PC-9 (cell line): ENCODE data around the gene NBPF4. TPM values are rescaled to one million over a fixed set of nuclear protein-coding genes. Genes with fewer than 3 reads are reported as not detected.

ENCODE experiments used
- BruUV-seq: library from RNA; stranded (reverse); fragments of 400-500 nt; replicated peaks from 2 replicates; lab custom pipeline; 2021; lab: Mats Ljungman, UMichigan
- CTCF ChIA-PET: fragments of 300-600 bp; sonication (Branson Sonifier 250); formaldehyde crosslinking; loops from one replicate; lab custom pipeline; 2022; ENCODE audit warnings: antibody characterized with exemption; lab: Charles Lee
- POLR2A ChIA-PET: fragments of 300-600 bp; sonication (Branson Sonifier 250); formaldehyde crosslinking; loops from one replicate; lab custom pipeline; 2022; ENCODE audit warnings: antibody characterized with exemption; ENCODE audit not compliant: unreplicated experiment; lab: Charles Lee
- DNase-seq, 2 experiments: peaks; one replicate each; pipeline versions ENCODE4 v3.0.0 to v3.0.0-alpha.2; 2015 to 2022; ENCODE audit warnings: mixed read lengths in 1 of 2
- H2AFZ ChIP-seq: fragments of 200-600 bp; sonication (generic); 2 replicates; pipeline ENCODE4 v1.8.1; 2017; ENCODE audit warnings: antibody characterized with exemption
- H3F3A ChIP-seq: fragments of 200-600 bp; sonication (generic); 2 replicates; pipeline ENCODE4 v1.8.1; 2017; ENCODE audit warnings: antibody characterized with exemption, mild to moderate bottlenecking, low read depth; ENCODE audit not compliant: insufficient read depth
- H3K27ac ChIP-seq: fragments of 200-600 bp; sonication (generic); 2 replicates; pipeline ENCODE4 v1.6.1; 2016; ENCODE audit warnings: mixed run types
- H3K27me3 ChIP-seq: fragments of 200-600 bp; sonication (generic); 2 replicates; pipeline ENCODE4 v1.6.1; 2016; ENCODE audit warnings: low read depth, mixed run types; ENCODE audit not compliant: insufficient read depth
- H3K36me3 ChIP-seq: fragments of 200-600 bp; sonication (generic); 2 replicates; pipeline ENCODE4 v1.6.1; 2016; ENCODE audit warnings: low read depth, mixed run types
- H3K4me1 ChIP-seq: fragments of 200-600 bp; sonication (generic); replicated peaks from 2 replicates; pipeline ENCODE4 v1.6.1; 2016; ENCODE audit warnings: mixed run types; ENCODE audit not compliant: insufficient read depth
- H3K4me2 ChIP-seq: fragments of 200-600 bp; sonication (generic); 2 replicates; pipeline ENCODE4 v1.6.1; 2017; ENCODE audit warnings: mixed run types
- H3K4me3 ChIP-seq: fragments of 200-600 bp; sonication (generic); 2 replicates; pipeline ENCODE4 v1.6.1; 2016; ENCODE audit warnings: mixed run types
- H3K79me2 ChIP-seq: fragments of 200-600 bp; sonication (generic); 2 replicates; pipeline ENCODE4 v1.6.1; 2017; ENCODE audit warnings: low read depth, mixed run types
- H3K9me2 ChIP-seq: fragments of 200-600 bp; sonication (generic); 2 replicates; pipeline ENCODE4 v1.8.1; 2017; ENCODE audit warnings: mild to moderate bottlenecking; ENCODE audit not compliant: insufficient read depth
- H3K9me3 ChIP-seq: fragments of 200-600 bp; sonication (generic); 2 replicates; pipeline ENCODE4 v1.8.1; 2016; ENCODE audit warnings: low read depth; ENCODE audit not compliant: insufficient read depth
- H4K20me1 ChIP-seq: fragments of 200-600 bp; sonication (generic); 2 replicates; pipeline ENCODE4 v1.8.1; 2017; ENCODE audit not compliant: insufficient read depth
- EZH2 ChIP-seq: fragments of 200-600 bp; sonication (generic); IDR thresholded peaks from 2 replicates; pipeline ENCODE4 v1.8.0; 2017; ENCODE audit warnings: antibody characterized with exemption, low read depth
- intact Hi-C: fragments of 100-400 bp; cut with micrococcal nuclease; formaldehyde crosslinking; loops from one replicate; pipeline ENCODE4 v1.10.0; 2022; ENCODE audit not compliant: unreplicated experiment
- total RNA-seq: library from RNA; stranded (reverse); gene quantifications from 2 replicates; pipeline ENCODE4 v1.2.3, GENCODE V29; 2021
- TF ChIP-seq, protein P1 (sequence below): fragments of 200-600 bp; sonication (generic); conservative IDR thresholded peaks from 2 replicates; pipeline ENCODE4 v1.6.1; 2017; ENCODE audit warnings: mixed run types, antibody characterized with exemption, mild to moderate bottlenecking, moderate library complexity

NBPF4 gene
- total RNA-seq, 1 experiment from 2014 or later = 0.70 TPM

DNA sequence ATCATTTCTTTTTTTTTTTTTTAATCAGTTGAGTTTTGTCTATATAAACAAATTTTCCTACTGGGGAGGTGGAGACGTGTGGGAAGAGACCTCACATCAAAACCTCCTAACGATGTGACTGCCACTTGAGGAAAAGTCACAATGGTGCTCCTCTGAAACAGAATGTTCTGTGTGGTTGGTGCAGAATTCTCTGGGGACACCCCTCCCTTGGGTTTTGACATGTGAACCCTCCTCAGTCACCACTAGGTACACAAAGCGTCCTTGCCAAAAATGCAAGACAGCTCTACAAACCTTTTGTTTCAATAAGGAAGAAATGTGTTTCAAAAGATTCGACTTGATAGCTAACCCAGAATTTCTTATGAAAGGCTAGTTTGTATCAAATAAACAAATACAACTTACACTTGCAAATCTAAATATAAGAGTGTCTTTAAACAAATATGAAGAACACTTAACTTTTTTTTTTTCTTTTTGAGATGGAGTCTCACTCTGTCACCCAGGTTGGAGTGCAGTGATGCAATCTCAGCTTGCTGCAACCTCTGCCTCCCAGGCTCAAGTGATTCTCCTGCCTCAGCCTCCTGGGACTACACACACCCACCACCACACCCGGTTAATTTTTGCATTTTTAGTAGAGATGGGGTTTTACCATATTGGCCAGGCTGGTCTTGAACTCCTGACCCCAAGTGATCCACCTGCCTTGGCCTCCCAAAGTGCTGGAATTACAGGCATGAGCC is 53.0 kb downstream of the NBPF4 start:
- no peak for DNase-seq
- ChIA-PET CTCF (no interaction called here), POLR2A (no interaction called here)

DNA sequence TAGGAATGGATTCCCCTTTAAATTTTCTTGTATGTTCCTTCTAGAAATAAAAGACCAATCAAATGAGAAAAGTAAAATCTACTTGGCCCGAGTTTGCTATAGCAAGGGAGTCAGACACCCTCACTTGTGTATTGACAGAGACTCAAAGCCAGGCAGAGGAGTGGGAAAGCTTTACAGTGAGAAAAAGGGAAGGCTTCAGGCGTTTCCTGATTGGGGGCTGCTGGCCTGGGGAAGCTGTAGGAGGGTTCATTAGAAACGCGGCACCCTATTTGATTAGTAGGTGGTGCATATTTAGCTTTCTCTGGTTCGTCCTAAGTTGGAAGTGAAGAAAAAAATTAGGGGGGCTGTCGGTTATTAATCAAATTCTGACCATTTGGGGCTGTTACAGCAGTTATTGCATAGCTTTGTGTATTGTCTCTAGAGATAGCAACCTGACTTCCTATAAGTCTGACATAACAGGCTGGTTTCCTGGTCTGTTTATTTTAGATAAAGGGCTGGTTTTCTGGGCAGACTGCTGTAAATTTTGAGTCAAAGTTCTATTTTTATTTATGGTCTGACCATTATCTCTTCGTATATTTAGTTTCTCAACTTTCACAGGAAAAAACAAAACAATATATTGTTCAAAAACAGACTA is 53.8 kb downstream of the NBPF4 start:
- TF ChIP-seq, protein P1, sequence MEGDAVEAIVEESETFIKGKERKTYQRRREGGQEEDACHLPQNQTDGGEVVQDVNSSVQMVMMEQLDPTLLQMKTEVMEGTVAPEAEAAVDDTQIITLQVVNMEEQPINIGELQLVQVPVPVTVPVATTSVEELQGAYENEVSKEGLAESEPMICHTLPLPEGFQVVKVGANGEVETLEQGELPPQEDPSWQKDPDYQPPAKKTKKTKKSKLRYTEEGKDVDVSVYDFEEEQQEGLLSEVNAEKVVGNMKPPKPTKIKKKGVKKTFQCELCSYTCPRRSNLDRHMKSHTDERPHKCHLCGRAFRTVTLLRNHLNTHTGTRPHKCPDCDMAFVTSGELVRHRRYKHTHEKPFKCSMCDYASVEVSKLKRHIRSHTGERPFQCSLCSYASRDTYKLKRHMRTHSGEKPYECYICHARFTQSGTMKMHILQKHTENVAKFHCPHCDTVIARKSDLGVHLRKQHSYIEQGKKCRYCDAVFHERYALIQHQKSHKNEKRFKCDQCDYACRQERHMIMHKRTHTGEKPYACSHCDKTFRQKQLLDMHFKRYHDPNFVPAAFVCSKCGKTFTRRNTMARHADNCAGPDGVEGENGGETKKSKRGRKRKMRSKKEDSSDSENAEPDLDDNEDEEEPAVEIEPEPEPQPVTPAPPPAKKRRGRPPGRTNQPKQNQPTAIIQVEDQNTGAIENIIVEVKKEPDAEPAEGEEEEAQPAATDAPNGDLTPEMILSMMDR = no peak
- no peak for TF ChIP-seq EZH2

More for the DNA sequence above, 53.0 kb downstream of the NBPF4 start:
- Histone ChIP-seq H3K27me3 (no peaks in the 10 kb centered on the region), H3F3A (peaks cover 2% of the 10 kb centered on the region; the same call in 1 of the 2 replicates), H3K4me3 (no peak overlapping the region), H4K20me1 (no peaks in the 10 kb centered on the region), H3K36me3 (peaks cover 47% of the 10 kb centered on the region), H3K27ac (no peak overlapping the region), H3K9me3 (0 out of 2 replicates have a peak, but pooled peaks cover 11% of the 10 kb centered on the region), H3K79me2 (peaks cover 95% of the 10 kb centered on the region), H3K9me2 (no peaks in the 10 kb centered on the region), H3K4me2 (no peak overlapping the region), H3K4me1 (no peaks in the 10 kb centered on the region), H2AFZ (no peak overlapping the region)
- TF ChIP-seq EZH2 = no peak
- TF ChIP-seq, protein P1 = no peak
- BruUV-seq = no TSS peak
- intact Hi-C loops = no loop called here

DNA sequence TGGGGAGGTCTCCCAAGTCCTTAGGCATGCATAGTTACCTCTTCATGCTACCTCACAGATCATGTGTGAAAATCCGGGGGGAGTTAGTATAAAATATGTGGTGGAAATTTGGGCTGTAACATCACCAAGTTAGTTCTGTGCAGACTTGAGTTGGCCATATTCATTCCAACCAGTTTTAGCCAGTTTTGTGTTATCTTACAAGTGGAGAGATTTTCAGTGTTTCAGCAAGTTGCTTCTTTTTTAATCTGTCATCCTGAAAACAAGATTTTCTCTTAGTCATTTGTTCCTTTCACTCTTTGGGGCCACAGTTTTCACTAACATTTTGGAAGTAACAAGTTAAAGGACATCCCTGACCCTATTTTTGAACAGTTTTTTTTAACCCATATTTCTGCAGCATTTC is 55.1 kb downstream of the NBPF4 start:
- H3K27me3 ChIP-seq = no peaks in the 10 kb centered on the region
- no peaks in the 10 kb centered on the region for H4K20me1 ChIP-seq
- no TSS peak for BruUV-seq
- ChIA-PET CTCF (no interaction called here), POLR2A (no interaction called here)
- no peak overlapping the region for H3K4me2 ChIP-seq
- peaks cover 82% of the 10 kb centered on the region for H3K79me2 ChIP-seq
- H3K9me2 ChIP-seq = no peaks in the 10 kb centered on the region
- no peaks in the 10 kb centered on the region for H3K4me1 ChIP-seq
- DNase-seq = no peak
- TF ChIP-seq EZH2 = no peak
- TF ChIP-seq, protein P1 = no peak
- H3K27ac ChIP-seq = no peak overlapping the region
- peaks cover 42% of the 10 kb centered on the region for H3K36me3 ChIP-seq
- H3F3A ChIP-seq = peaks cover 2% of the 10 kb centered on the region; the same call in 1 of the 2 replicates
- no peak overlapping the region for H2AFZ ChIP-seq
- H3K9me3 ChIP-seq = 0 out of 2 replicates have a peak, but pooled peaks cover 4% of the 10 kb centered on the region
- no peak overlapping the region for H3K4me3 ChIP-seq
- intact Hi-C loops = no loop called here

More for the DNA sequence above, 53.8 kb downstream of the NBPF4 start:
- Histone ChIP-seq H3K79me2 (peaks cover 90% of the 10 kb centered on the region), H3K27ac (no peak overlapping the region), H3K27me3 (no peaks in the 10 kb centered on the region), H4K20me1 (no peaks in the 10 kb centered on the region), H3K36me3 (peaks cover 42% of the 10 kb centered on the region), H3K9me2 (no peaks in the 10 kb centered on the region), H3K9me3 (0 out of 2 replicates have a peak, but pooled peaks cover 6% of the 10 kb centered on the region), H3K4me2 (no peak overlapping the region), H3K4me3 (no peak overlapping the region), H2AFZ (no peak overlapping the region), H3F3A (peaks cover 2% of the 10 kb centered on the region; the same call in 1 of the 2 replicates), H3K4me1 (no peaks in the 10 kb centered on the region)
- ChIA-PET CTCF (no interaction called here), POLR2A (no interaction called here)
- no peak for DNase-seq
- intact Hi-C loops = no loop called here
- BruUV-seq = no TSS peak
